Hepatocyte (in vitro differentiated cells): Measurements from ENCODE around the gene GFOD1. TPM values are rescaled to one million over a fixed set of nuclear protein-coding genes. Genes with fewer than 3 reads are reported as not detected.

Source experiments
- DNase-seq: peaks from one replicate; pipeline ENCODE4 v3.0.0-alpha.2; 2016; ENCODE audit warnings: low spot score
- H2AFZ ChIP-seq: fragments of 200-600 bp; sonication (generic); 2 replicates; pipeline ENCODE4 v1.6.0; 2016; ENCODE audit warnings: antibody characterized with exemption, mild to moderate bottlenecking
- H3K27ac ChIP-seq: fragments of 200-600 bp; sonication (generic); 2 replicates; pipeline ENCODE4 v1.5.1; 2016; ENCODE audit warnings: mild to moderate bottlenecking
- H3K27me3 ChIP-seq: fragments of 200-600 bp; sonication (generic); 2 replicates; pipeline ENCODE4 v1.6.1; 2016
- H3K36me3 ChIP-seq: fragments of 200-600 bp; sonication (generic); replicated peaks from 2 replicates; pipeline ENCODE4 v1.5.1; 2016; ENCODE audit warnings: low read depth; ENCODE audit not compliant: insufficient read depth
- H3K4me1 ChIP-seq: fragments of 200-600 bp; sonication (generic); 2 replicates; pipeline ENCODE4 v1.5.1; 2016; ENCODE audit warnings: mild to moderate bottlenecking, moderate library complexity; ENCODE audit not compliant: insufficient read depth
- H3K4me2 ChIP-seq: fragments of 200-600 bp; sonication (generic); 2 replicates; pipeline ENCODE4 v1.6.0; 2016
- H3K4me3 ChIP-seq: fragments of 200-600 bp; sonication (generic); 2 replicates; pipeline ENCODE4 v1.5.1; 2016; ENCODE audit warnings: mild to moderate bottlenecking
- H3K79me2 ChIP-seq: fragments of 200-600 bp; sonication (generic); 2 replicates; pipeline ENCODE4 v1.6.0; 2017; ENCODE audit warnings: mild to moderate bottlenecking
- H3K9me2 ChIP-seq: fragments of 200-600 bp; sonication (generic); replicated peaks from 2 replicates; pipeline ENCODE4 v1.6.0; 2017; ENCODE audit warnings: mild to moderate bottlenecking; ENCODE audit not compliant: insufficient read depth
- H3K9me3 ChIP-seq: fragments of 200-600 bp; sonication (generic); 2 replicates; pipeline ENCODE4 v1.5.1; 2016; ENCODE audit warnings: low read depth, mild to moderate bottlenecking
- H4K20me1 ChIP-seq: fragments of 200-600 bp; sonication (generic); 2 replicates; pipeline ENCODE4 v1.6.0; 2016; ENCODE audit warnings: mild to moderate bottlenecking; ENCODE audit not compliant: insufficient read depth, poor library complexity, severe bottlenecking
- EZH2 ChIP-seq: fragments of 200-600 bp; sonication (generic); IDR thresholded peaks from 2 replicates; pipeline ENCODE4 v1.6.1; 2016; ENCODE audit warnings: antibody characterized with exemption, mild to moderate bottlenecking, borderline replicate concordance
- EZH2phosphoT487 ChIP-seq: fragments of 200-600 bp; sonication (generic); IDR thresholded peaks from one replicate; pipeline ENCODE4 v1.6.1; 2018; ENCODE audit warnings: antibody characterized with exemption, mild to moderate bottlenecking, low read depth, moderate library complexity; ENCODE audit not compliant: unreplicated experiment, severe bottlenecking
- WGBS: methylation state at CpG from one replicate; pipeline ENCODE4 v1.1.6; 2016; ENCODE audit warnings: low lambda C conversion rate; ENCODE audit errors: missing lambda C conversion rate; 5-methylcytosine and 5-hydroxymethylcytosine counted together
- polyA plus RNA-seq: library from polyadenylated mRNA; unstranded; fragments of >200 nt; fragmentation: Nextera tagmentation; extraction: Ambion mirVana; gene quantifications from 2 replicates; pipeline ENCODE4 v1.2.1, GENCODE V29; 2016
- total RNA-seq: library from RNA; depleted of rRNA; stranded (reverse); fragments of >200 nt; gene quantifications from 2 replicates; pipeline ENCODE4 v1.2.3, GENCODE V29; 2014
- TF ChIP-seq, protein P1 (sequence below): fragments of 200-600 bp; sonication (generic); IDR thresholded peaks from 2 replicates; pipeline ENCODE4 v1.5.1; 2016; ENCODE audit warnings: antibody characterized with exemption, mild to moderate bottlenecking; ENCODE audit not compliant: poor library complexity

The GFOD1 gene
- total and polyA plus RNA-seq, 2 experiments from 2014 or later: 2.8 to 3.5 TPM

DNA sequence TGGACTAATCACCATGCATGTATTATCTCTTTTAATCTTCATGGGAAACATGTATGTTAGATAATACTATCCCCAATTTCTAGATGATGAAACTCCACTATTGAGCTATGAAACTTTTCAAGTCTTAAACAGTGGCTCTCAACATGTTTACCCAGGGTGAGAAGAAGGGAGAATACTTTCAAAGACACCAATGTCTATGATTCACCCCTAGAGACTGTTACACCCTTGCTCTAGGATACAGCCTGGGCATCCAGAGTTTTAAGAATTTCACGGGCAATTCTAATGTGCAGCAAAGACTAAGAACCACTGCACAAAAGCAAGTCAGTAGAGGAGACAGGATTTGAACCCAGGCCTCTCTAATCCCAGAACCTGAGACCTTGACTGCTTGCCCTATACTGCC is 47.8 kb downstream of the GFOD1 start:
- no peaks in the 10 kb centered on the region for H3K9me2 ChIP-seq
- no peak overlapping the region for H3K4me2 ChIP-seq
- 100% methylated on average over 1 of the region's 1 CpG for WGBS
- H3K27me3 ChIP-seq: no peaks in the 10 kb centered on the region
- H3K9me3 ChIP-seq: no peaks in the 10 kb centered on the region
- no peaks in the 10 kb centered on the region for H3K79me2 ChIP-seq
- DNase-seq: no peak
- H3K27ac ChIP-seq: no peak overlapping the region
- TF ChIP-seq EZH2phosphoT487: no peak
- TF ChIP-seq EZH2: no peak
- TF ChIP-seq, protein P1, sequence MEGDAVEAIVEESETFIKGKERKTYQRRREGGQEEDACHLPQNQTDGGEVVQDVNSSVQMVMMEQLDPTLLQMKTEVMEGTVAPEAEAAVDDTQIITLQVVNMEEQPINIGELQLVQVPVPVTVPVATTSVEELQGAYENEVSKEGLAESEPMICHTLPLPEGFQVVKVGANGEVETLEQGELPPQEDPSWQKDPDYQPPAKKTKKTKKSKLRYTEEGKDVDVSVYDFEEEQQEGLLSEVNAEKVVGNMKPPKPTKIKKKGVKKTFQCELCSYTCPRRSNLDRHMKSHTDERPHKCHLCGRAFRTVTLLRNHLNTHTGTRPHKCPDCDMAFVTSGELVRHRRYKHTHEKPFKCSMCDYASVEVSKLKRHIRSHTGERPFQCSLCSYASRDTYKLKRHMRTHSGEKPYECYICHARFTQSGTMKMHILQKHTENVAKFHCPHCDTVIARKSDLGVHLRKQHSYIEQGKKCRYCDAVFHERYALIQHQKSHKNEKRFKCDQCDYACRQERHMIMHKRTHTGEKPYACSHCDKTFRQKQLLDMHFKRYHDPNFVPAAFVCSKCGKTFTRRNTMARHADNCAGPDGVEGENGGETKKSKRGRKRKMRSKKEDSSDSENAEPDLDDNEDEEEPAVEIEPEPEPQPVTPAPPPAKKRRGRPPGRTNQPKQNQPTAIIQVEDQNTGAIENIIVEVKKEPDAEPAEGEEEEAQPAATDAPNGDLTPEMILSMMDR: no peak
- peaks cover 1% of the 10 kb centered on the region for H3K4me1 ChIP-seq
- H4K20me1 ChIP-seq: no peaks in the 10 kb centered on the region
- H3K36me3 ChIP-seq: no peaks in the 10 kb centered on the region
- no peak overlapping the region for H3K4me3 ChIP-seq
- H2AFZ ChIP-seq: no peak overlapping the region

DNA sequence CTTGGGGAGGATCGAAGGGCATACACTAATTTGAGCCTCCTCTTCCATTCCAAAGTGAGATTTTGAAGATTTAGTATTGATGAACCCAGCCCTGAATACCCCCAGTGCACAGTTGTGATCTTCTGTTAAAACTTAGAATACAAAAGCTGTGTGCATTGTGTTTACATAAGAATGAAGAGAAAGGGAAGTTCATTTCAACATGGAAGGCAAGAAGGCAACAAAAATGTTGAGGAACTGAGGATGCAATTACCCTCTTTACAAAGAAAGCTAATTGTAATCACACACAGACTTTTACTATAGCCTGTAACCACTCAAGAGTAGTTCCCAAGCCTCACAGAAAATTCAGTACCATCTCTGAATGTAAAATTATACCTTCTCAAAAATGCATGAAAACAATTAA is 49.3 kb downstream of the GFOD1 start:
- Histone ChIP-seq H3K27ac (no peak overlapping the region), H2AFZ (no peak overlapping the region), H4K20me1 (no peaks in the 10 kb centered on the region), H3K4me2 (no peak overlapping the region), H3K4me1 (no peaks in the 10 kb centered on the region), H3K9me3 (no peaks in the 10 kb centered on the region), H3K9me2 (no peaks in the 10 kb centered on the region), H3K27me3 (no peaks in the 10 kb centered on the region), H3K4me3 (no peak overlapping the region), H3K79me2 (no peaks in the 10 kb centered on the region), H3K36me3 (no peaks in the 10 kb centered on the region)
- TF ChIP-seq EZH2phosphoT487: no peak
- 90% methylated on average over 1 of the region's 1 CpG for WGBS
- DNase-seq: no peak

DNA sequence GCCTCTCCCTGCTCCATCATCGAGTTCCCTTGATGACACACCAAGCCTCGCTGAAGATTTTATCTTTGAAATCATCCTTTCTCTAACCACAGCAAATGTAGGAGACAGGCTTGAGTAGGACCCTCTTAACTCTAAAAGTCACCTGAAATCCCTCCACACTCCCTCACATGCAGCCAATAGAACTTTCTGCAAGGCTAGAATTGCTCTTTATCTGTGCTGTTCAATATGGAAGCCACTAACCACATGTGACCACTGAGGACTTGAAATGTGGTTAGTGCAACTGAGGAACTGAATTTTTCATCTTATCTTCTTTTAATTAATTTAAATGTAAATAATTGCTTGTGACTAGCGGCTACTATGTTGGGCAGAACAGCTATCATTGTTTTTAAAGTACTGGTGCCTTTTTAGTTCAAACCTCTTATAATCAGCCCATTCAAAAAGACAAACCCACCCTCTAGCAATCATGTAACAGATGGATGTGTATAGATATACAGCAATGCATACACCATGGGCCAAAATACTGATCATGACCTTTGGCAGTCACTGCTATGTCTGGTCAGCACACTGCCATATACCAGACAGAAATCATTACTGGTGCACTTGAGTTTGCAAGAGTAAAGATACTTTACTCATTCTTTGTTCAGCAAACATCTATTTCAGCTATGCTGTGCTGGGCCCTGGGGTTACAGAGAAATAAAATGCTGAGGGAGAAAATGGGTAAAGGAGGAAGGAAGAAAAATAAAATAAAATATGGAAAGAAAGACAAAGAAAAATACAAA is 50.0 kb downstream of the GFOD1 start:
- Histone ChIP-seq H3K9me2 (no peaks in the 10 kb centered on the region), H3K4me2 (no peak overlapping the region), H4K20me1 (no peaks in the 10 kb centered on the region), H3K27me3 (no peaks in the 10 kb centered on the region), H3K4me3 (no peak overlapping the region), H2AFZ (no peak overlapping the region), H3K79me2 (no peaks in the 10 kb centered on the region), H3K36me3 (no peaks in the 10 kb centered on the region), H3K4me1 (no peaks in the 10 kb centered on the region), H3K9me3 (no peaks in the 10 kb centered on the region), H3K27ac (no peak overlapping the region)
- DNase-seq: no peak
- TF ChIP-seq EZH2phosphoT487 (no peak), EZH2 (no peak)
- TF ChIP-seq, protein P1: no peak
- WGBS: 84% methylated on average over 3 of the region's 3 CpGs

DNA sequence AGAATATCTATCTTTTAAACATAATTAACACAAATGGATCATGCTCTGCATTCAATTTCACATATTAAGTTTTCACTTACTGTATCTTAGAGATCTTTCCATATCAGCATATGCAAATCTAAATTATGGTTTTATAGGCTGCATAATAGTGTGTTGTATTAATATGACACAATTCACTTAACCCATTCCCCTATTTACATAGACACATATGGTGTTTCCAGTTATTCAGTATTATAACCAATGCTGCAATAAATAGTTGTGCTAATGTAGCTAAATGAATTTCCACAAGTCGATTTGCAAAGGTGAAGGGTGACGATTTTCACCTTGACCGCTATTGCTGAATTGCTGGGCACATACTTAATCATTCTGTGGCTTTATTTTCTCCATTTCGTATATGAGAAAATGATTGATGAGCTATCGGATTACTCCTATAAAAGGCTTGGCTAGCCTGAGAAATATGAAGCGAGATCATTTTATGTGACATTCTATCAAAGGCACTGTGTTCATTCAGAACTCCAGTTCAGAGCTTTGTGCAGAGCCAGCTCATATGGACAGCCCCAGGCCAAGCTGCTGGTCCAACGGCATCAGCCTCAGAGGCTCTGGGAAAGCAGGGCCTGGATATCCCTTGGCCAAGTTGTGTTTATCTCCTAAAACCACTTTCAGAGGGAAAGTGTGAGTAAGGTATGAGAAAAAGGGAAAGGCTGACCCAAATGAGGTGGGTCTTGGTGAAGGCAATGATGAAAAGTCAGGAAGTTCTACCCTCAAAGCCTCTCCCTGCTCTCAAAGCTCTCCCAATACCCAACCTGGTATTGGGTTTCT is 50.8 kb downstream of the GFOD1 start:
- H3K79me2 ChIP-seq: no peaks in the 10 kb centered on the region
- no peak overlapping the region for H3K27ac ChIP-seq
- no peaks in the 10 kb centered on the region for H3K36me3 ChIP-seq
- H3K27me3 ChIP-seq: no peaks in the 10 kb centered on the region
- H3K9me2 ChIP-seq: no peaks in the 10 kb centered on the region
- H3K4me3 ChIP-seq: no peak overlapping the region
- DNase-seq: no peak
- H2AFZ ChIP-seq: no peak overlapping the region
- TF ChIP-seq, protein P1: no peak
- TF ChIP-seq EZH2 (no peak), EZH2phosphoT487 (no peak)
- H3K4me2 ChIP-seq: no peak overlapping the region
- WGBS: 70% methylated on average over 7 of the region's 7 CpGs
- H3K9me3 ChIP-seq: no peaks in the 10 kb centered on the region
- no peaks in the 10 kb centered on the region for H4K20me1 ChIP-seq
- H3K4me1 ChIP-seq: no peaks in the 10 kb centered on the region
